GM21723 (cell line): ENCODE data around the gene POU3F3.

ENCODE experiments used
- ATAC-seq: cut with Tn5 transposase; IDR thresholded peaks from one replicate; pipeline ENCODE4 v1.9.1; 2021; ENCODE audit warnings: mild to moderate bottlenecking, moderate library complexity; ENCODE audit not compliant: unreplicated experiment

POU3F3 gene

GRCh38 chr2:104859766-104860450, 6.0 kb downstream of the POU3F3 start:
- no peak for ATAC-seq

DNA sequence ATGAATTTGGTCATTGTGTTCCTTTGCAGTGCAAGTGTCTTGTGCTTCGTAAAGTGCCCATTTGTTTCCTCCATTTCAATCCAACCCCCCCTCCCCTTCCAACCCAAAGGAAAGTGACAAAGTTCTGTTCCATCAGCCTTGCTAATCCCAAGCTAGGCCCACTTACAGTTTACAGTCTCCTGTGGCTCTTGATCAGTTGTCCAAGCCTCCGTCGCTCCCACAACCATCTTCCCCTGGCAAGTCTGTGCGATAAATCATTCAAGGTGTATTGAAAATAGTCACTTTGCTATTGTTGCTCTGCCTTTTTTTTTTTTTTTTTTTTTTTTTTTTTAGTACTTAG, 6.5 kb downstream of the POU3F3 start:
- ATAC-seq: no peak

- ATAC-seq: no peak
These were observed 7.6 kb downstream of the POU3F3 start for GRCh38 chr2:104861351-104862057.

DNA sequence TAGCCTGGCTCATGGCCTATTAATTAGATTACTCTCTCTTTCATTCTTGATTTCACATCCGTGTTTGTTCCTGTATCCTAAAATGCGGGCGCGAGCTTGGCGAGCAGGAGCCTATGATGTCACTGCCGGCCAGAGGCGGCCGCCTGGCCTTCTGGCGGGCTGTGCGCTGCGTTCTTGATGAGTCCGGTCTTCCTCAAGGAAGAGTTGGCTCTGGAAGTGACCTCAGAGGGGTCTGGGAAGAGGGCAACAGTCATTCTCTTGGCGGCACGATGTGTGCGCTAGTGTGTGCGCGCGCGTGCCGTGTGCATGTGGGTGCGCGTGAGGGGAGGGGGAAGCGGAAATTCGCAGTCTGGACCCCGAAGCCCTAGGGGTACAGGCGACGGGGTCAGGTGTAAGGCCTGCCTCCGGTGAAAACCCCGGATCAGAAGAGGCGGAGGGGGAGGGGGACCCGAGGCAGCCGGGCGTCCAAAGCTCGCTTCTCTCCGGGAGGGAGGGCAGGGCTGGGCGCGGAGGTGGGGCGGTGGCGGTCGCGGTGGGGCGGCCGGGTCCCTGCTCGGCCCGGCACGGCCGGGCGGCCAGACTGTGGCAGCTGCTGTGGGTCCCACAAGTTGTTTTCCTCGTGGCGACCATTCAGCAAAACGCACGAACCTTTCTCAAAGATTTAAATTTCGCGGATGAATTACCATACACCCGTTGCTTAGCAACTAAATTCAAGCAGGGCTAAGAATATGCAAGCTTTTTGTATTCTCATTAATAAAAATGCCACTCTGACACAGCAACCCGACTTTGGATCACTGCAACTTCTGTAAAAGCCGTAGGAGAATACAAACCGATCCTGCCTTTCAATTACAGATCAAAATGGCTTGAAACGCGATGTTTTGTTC, 8.4 kb downstream of the POU3F3 start:
- no peak for ATAC-seq

DNA sequence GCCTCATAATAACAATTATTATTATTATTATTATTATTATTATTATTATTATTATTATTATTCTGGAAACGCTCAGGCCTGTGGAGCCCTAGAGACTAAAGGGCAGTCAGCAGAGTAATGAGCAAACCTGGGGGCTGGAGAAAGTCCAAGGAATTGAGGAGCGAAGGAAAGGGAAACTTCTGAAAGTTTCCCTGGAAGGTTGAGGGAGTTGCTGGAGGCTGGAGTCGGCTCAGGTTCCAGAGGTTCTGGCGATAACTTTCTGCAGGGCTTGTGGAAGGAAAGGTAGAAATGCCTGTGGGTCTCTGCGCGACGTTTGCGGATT, 9.2 kb downstream of the POU3F3 start:
- ATAC-seq: no peak

DNA sequence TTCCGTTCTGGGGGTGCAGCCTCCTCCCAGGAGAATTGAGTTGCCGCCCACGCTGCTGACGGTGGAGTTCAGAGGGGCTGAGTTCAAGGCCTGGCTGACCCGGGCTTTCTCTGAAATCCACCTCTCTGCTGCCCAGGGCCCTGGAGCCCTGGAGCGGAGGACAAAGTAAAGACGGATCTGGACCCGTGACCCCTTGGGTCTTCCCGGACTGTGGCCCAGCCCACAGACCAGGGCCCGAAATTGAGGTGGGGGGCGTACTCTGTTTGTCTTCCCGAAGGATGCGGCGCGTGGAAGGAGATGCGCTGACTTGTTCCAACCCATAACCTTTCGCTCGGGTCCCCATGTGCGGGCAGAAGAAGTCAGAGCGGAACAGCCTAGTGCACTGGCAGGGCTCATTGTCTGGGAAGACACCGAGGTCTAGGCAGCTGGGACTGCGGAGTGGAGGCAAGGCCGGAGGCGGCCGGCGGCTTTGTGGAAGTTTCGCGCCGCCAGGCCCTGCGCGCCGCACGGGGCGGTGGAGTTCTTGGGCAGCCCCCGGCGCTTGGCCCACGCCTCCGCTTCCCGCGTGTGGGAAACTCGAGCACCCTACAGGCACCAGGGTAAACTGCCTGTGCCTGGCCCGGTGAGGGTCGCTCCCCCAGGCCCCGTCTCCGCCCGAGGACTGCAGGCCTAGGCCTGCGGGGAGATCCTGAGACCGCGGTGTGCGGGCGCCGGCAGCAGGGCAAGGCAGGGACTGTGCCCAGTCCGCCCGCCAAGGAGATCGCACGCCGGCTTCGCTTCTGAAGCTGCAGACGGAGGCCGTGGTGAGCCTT, 9.8 kb downstream of the POU3F3 start:
- ATAC-seq: no peak

DNA sequence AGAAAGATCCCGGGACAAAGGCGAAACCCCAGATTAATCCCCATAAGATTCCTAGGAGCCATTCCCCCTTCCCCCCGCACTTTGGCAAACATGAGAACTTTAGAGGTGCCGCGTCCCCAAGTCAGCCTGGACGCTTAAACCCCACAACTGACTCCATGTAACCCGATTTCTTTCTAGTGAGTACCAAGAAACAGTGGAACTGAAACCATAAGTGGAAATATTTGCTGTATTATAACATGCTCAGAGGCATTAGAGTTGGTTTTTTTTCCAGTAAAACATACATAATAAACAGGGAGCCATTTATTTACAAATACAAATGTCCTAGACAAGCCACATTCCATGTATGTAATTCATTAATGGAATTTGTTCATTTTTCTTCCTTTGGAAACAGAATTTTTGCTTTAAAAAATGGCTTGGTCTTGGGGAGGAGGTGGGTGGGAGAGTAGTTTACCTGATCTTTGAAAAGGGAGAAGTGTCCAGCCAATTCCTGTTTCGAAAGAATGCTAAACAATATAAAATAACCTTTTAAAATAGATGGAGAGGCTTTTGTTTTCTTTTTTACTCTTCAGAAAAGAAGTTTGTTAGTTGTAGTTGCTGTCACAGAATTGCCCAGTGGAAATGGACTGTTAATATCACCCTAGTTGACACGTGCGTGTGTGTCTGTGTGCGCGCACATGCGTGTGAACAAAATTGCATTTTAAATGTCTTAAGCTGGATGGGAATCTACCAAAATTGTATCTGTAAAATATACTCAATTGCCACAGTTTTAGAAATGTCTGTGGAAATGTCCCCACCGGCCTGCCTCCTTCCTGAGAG, 10.6 kb downstream of the POU3F3 start:
- ATAC-seq: no peak

GRCh38 chr2:104865096-104865470, 11.2 kb downstream of the POU3F3 start:
- no peak for ATAC-seq

DNA sequence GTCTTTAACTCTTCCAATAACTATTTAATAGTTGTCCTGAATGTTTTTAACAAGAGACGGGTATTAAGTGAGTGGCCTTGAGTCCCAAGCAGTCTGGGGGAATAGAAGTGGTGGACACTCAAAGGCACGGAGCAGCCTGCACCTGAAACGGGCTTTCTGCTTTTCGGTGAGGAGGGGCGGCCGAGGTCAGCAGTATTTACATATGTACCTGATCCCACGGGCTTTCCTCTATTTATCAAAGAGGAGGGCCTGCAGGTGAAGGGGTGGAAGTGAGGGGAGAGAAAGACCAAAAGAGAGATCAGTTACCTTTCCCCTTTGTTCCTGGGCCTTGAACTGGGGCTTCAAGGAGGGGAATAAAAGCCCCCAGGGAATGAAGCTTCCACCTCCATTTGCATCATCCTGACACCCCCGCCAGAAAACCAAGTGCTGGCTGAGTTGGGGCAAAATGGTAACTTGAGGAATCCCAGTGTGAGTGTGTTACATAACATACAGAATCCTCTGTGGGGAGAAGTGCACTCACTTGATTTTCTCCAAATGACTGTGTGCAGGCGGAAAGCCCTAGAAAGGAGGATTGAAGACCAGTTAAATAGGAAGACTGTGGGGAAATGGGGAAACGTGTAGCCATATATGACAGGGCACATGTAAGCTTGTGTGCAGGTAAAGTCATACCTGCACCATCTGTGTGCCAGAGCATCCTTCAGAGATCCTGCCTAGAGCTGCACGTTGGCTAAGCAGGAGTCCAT, 12.4 kb downstream of the POU3F3 start:
- ATAC-seq: no peak

DNA sequence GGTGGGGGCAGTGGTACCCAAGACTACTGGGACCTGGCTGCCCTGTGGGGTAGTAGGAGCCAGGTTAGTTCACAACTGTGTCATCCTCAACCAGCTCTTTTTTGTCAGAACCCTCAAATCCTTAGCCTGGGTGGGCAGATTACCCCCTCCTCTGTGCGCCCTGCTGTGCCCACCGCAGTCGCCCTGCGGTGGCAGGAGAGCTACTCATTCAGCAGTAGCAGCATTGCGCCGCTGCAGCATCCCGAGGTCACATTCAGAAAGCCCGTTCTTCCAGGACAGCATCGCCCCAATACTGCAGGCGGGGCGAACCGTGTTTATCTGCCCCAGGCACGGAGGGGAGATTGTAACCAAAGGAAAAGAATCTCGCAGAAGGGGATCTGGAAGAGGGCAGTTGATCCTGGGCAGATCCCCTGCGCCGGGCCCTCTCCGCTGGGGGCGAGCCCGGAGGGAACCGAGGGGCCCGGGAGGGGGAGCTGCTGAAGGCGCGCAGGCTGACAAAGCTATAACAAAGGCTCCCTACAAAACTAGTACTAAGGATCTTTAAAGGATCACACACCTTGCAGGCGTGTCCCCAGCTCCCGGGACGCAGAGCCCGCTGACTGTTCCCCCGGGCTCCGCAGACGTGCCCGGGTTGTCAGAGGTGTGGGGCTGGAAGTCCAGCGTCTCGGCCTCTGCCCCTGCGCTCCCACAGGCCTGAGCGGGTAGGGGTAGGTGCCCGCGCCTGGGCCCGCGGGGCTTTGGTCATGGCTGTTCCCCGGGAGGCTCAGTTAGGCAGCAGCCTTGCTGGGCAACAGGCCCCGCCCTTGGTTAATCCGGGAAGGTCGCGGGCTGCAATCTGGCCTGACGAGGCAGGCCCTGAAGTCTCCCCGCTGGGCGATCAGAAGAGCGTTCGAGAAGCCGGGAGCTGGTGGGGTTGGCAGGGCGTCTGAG, 13.2 kb downstream of the POU3F3 start:
- ATAC-seq: no peak

DNA sequence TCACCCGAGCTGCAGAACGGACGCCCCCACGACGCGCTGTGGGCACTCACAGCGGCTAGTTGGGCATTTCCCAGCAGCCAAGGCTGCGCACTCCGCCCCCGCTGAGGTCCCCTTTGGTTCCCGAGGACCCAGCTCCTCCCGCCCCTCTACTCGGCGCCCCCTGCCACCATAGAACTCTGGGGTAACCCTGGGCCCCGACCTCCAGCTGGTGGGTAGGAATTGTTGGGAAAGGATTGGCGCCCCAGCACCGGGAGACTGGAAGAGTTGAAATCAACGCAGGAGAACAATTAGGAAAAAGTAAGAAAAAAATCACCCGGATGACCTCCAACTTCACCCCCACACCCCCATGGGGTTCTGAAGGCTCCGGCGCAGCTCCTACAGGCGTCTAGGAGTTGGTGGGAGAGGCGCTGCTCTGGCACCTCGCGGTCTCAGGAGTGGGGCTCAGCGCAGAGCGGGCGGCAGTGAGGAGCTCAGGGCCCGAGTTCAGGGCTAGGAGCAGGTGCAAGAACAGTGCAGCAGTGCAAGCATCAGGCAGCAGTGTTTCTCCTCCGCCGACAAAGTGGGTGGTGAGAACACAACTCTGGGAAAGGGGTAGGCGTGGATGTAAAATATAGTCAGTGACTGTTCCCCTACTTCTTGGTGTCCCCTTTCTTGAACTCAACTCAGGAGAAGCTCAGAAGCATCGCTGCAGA, 14.0 kb downstream of the POU3F3 start:
- ATAC-seq: no peak

DNA sequence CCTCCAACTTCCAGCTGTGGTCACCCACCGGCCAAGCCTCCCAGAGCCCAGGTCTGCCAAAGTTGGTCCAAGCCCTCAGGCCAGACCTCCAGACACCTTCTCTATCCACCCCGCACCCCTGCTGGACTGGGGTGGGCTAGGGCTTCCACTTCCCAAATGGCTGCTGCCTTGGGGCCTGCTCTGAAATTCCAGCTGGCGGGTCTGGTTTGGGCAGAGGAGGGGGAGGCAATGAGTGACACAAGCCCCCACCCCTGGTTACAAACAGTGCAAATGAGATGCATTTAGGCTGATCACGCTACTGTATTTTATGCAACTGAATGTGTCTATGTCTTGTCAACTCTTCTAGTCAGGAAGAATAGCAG, 14.6 kb downstream of the POU3F3 start:
- ATAC-seq: no peak

- no peak for ATAC-seq
These were observed 16.4 kb downstream of the POU3F3 start for GRCh38 chr2:104870100-104870975.

DNA sequence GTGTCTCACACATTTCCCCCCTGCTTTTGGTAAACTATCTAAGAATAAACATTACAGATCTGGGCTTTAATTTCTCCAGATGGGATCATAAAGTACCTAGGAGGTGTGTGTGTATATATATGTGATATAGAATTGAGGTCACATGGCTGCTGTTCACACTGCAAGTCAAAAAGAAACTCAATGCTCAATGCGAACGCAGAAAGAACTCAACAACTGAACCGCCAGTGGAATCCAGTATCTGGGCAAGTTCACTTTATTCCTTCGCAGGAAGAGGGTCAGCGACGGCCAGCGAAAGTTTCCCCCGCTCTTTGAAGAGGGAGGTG, 17.7 kb downstream of the POU3F3 start:
- ATAC-seq: no peak

DNA sequence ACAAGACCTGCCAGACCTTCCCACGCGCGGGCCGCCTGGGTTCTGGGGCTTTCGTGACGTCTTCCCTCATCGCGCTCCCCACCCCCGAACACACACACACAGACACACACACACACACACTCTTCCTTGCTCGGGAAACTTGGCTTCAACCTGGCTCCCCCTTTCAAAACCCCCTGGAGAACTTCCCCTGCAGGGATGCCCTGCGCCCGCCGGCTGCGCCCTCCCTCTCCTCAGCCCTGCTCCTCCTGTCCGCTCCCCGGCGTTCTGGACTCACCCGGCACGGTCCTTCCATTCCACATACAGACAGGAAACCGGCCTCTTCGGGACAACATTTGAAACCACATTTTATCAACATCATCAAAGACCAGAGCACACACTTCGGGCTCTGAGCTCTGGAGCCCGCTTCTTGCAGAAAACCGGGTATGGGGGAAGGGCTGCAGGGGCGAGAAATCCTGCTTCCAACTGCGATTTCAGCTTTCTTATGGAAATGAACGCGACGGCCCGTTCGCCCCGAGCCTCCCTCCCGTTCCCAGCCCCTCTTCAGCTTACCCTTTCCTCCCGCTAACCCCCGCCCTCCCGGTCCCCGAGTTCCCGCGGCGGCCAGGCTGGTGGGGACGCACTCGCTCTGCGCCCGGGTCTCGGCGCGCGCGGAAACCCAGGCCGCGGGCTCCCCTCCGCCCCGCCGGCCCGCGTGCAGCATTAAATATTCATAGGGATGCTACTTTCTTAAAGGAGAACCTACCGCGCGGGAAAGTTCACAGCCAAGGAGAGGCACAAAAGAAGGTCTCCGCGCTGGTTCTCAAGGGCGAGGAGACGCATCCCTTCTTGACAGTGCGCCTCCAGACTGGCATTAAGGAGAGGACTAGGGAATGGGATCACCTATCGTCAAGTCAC, 18.3 kb downstream of the POU3F3 start:
- no peak for ATAC-seq
